K562 (cell line): Measurements from ENCODE around the gene SPRR1A. TPM values are rescaled to one million over a fixed set of nuclear protein-coding genes. Genes with fewer than 3 reads are reported as not detected.

Source experiments
- ATAC-seq: fragments of 200-7000 bp; cut with Tn5 transposase; 3 replicates; pipeline ENCODE4 v1.9.1; 2020; ENCODE audit warnings: moderate library complexity
- BruUV-seq: library from RNA; stranded (reverse); fragments of 400-500 nt; replicated peaks from 2 replicates; lab custom pipeline; 2021; lab: Mats Ljungman, UMichigan
- CTCF ChIA-PET: fragments of 300-600 bp; formaldehyde crosslinking; extraction: SDS; loops from one replicate; lab custom pipeline; 2021; ENCODE audit warnings: low intra/inter-chr PET ratio; lab: Yijun Ruan, JAX
- POLR2A ChIA-PET: fragments of 300-600, 350-650 bp; sonication (Branson Sonifier 250); formaldehyde crosslinking; extraction: SDS; loops from one replicate; lab custom pipeline; 2021; ENCODE audit warnings: antibody characterized with exemption, inconsistent platforms; lab: Yijun Ruan, JAX
- DNase-seq, 4 experiments: peaks; one replicate each; pipeline versions ENCODE4 v3.0.0 to v3.0.0-alpha.2; 2011 to 2018; ENCODE audit warnings: low spot score in 3 of 4, mixed read lengths in 3 of 4; ENCODE audit errors: extremely low read depth in 1 of 4
- FAIRE-seq: peaks from 2 replicates; lab custom pipeline; 2011; peaks lifted over from hg19 to GRCh38; lab: Jason Lieb, UNC
- H2AFZ ChIP-seq: 2 replicates; pipeline ENCODE4 v1.6.0; 2011; ENCODE audit warnings: low read depth, low read length, control low read depth, inconsistent platforms
- H3K27ac ChIP-seq: fragments of 200-600 bp; 3 replicates; pipeline ENCODE4 v1.8.0; 2011; ENCODE audit warnings: low read depth, mild to moderate bottlenecking, control low read depth, inconsistent platforms, low read length, moderate library complexity, mixed read lengths; ENCODE audit errors: extremely low read depth
- H3K27me3 ChIP-seq, 2 experiments: fragments of 300-600 bp in 1 of 2; 2 replicates in 1 of 2; 3 replicates in 1 of 2; pipeline versions ENCODE4 v1.6.0 to v1.8.0; 2011; ENCODE audit warnings: inconsistent platforms in 2 of 2, low read length in 2 of 2, mild to moderate bottlenecking in 1 of 2, mixed read lengths in 1 of 2, moderate library complexity in 1 of 2; ENCODE audit not compliant: control insufficient read depth in 2 of 2, insufficient read depth in 2 of 2
- H3K36me3 ChIP-seq: fragments of 300-600 bp; 3 replicates; pipeline ENCODE4 v1.8.0; 2011; ENCODE audit warnings: mild to moderate bottlenecking, low read length, inconsistent platforms; ENCODE audit not compliant: control insufficient read depth, insufficient read depth
- H3K4me1 ChIP-seq, 2 experiments: fragments of 200-600 bp in 1 of 2; replicated peaks in 1 of 2; 2 replicates in 1 of 2; 3 replicates in 1 of 2; pipeline versions ENCODE4 v1.5.1 to v1.8.0; 2011; ENCODE audit warnings: inconsistent platforms in 2 of 2, low read length in 2 of 2, mild to moderate bottlenecking in 1 of 2, mixed read lengths in 1 of 2, moderate library complexity in 1 of 2; ENCODE audit not compliant: control insufficient read depth in 2 of 2, insufficient read depth in 2 of 2
- H3K4me2 ChIP-seq: 2 replicates; pipeline ENCODE4 v1.6.1; 2011; ENCODE audit warnings: low read length, control low read depth, inconsistent platforms, mixed read lengths; ENCODE audit not compliant: insufficient read depth
- H3K4me3 ChIP-seq: fragments of 200-600 bp; sonication (generic), shearing (Covaris generic); 2 replicates; pipeline ENCODE4 v1.5.1; 2016; ENCODE audit warnings: control low read depth, inconsistent platforms
- H3K79me2 ChIP-seq: fragments of 200-600 bp; 3 replicates; pipeline ENCODE4 v1.8.0; 2011; ENCODE audit warnings: low read length, inconsistent platforms; ENCODE audit not compliant: control insufficient read depth, insufficient read depth
- H3K9ac ChIP-seq, 2 experiments: 2 replicates each; pipeline versions ENCODE4 v1.6.0 to v1.6.1; 2011; ENCODE audit warnings: low read depth in 2 of 2, low read length in 2 of 2, control low read depth in 1 of 2, inconsistent platforms in 1 of 2, mild to moderate bottlenecking in 1 of 2, mixed read lengths in 1 of 2; ENCODE audit not compliant: insufficient read depth in 1 of 2
- H3K9me1 ChIP-seq: one replicate; pipeline ENCODE4 v1.6.0; 2011; ENCODE audit warnings: inconsistent platforms, mild to moderate bottlenecking, low read length, moderate library complexity; ENCODE audit not compliant: control insufficient read depth, insufficient read depth
- H3K9me3 ChIP-seq: replicated peaks from 2 replicates; pipeline ENCODE4 v1.5.1; 2011; ENCODE audit warnings: low read depth, low read length, inconsistent platforms; ENCODE audit not compliant: control insufficient read depth, insufficient read depth
- H4K20me1 ChIP-seq: replicated peaks from 2 replicates; pipeline ENCODE4 v1.6.1; 2011; ENCODE audit warnings: low read length, inconsistent platforms, mixed read lengths; ENCODE audit not compliant: control insufficient read depth, insufficient read depth
- MNT ChIP-seq, 2 experiments: fragments of 450-650 bp; conservative IDR thresholded peaks; 2 replicates each; pipeline ENCODE4 v1.6.1; 2017; ENCODE audit warnings: mild to moderate bottlenecking in 2 of 2, moderate library complexity in 2 of 2
- MTA3 ChIP-seq: fragments of 450-650 bp; formaldehyde crosslinking; IDR thresholded peaks from 2 replicates; pipeline ENCODE4 v1.6.1; 2017; ENCODE audit warnings: mild to moderate bottlenecking, borderline replicate concordance
- VEZF1 ChIP-seq: fragments of 200-800 bp; sonication (Bioruptor generic); IDR thresholded peaks from 2 replicates; pipeline ENCODE4 v1.6.1; 2017; ENCODE audit warnings: missing genetic modification characterization, missing compliant biosample characterization
- whole genome bisulfite sequencing: fragments of 100-300 bp; shearing (Covaris generic); methylation state at CpG from one replicate; pipeline ENCODE4 v1.1.6; 2016; ENCODE audit warnings: low coverage, mixed read lengths; ENCODE audit not compliant: insufficient coverage; ENCODE audit errors: missing lambda C conversion rate; 5-methylcytosine and 5-hydroxymethylcytosine counted together
- in situ Hi-C: fragments of 300-500 bp; cut with MboI; formaldehyde crosslinking; loops from 4 replicates; pipeline ENCODE4 v1.15.0; 2018; ENCODE audit warnings: inconsistent platforms, mixed read lengths
- intact Hi-C: fragments of 100-400 bp; cut with micrococcal nuclease; formaldehyde crosslinking; loops from 2 replicates; pipeline ENCODE4 v1.14.2; 2022
- polyA plus RNA-seq, 8 experiments: library from polyadenylated mRNA; depleted of rRNA in 4 of 8; stranded (reverse) in 5 of 8; unstranded in 3 of 8; fragments of >200 nt; fragmentation: Nextera tagmentation in 2 of 8; fragmentation: Illumina TruSeq in 1 of 8; extraction: Ambion mirVana in 2 of 8; extraction: Trizol in 1 of 8; gene quantifications; 2 replicates each; pipeline versions ENCODE4 v1.2.1 to v1.2.3, GENCODE V29; 2011 to 2014; ENCODE audit warnings: inconsistent platforms in 1 of 8, missing spikeins in 1 of 8
- total RNA-seq, 7 experiments: library from RNA; depleted of rRNA in 6 of 7; stranded (reverse); fragments of >200 nt in 6 of 7; fragmentation: Illumina TruSeq in 2 of 7; extraction: Trizol in 2 of 7; gene quantifications; 2 replicates each; pipeline versions ENCODE4 v1.2.1 to v1.2.3, GENCODE V29; 2011 to 2021; ENCODE audit warnings: low replicate concordance in 1 of 7

SPRR1A gene
- total and polyA plus RNA-seq, 9 of the 15 experiments (the other 6 are each of a cell fraction or from before 2014, with no cell fraction given) = not detected

- H3K4me2 ChIP-seq = no peak overlapping the region
- WGBS = 2% methylated on average over 7 of the region's 7 CpGs
- H2AFZ ChIP-seq = no peak overlapping the region
- no peaks in the 10 kb centered on the region for H3K4me1 ChIP-seq
- no peak overlapping the region for H3K27ac ChIP-seq
- no peak overlapping the region for H3K9ac ChIP-seq
- no peak overlapping the region for H3K4me3 ChIP-seq
- no TSS peak for BruUV-seq
- no peaks in the 10 kb centered on the region for H3K9me3 ChIP-seq
- no peaks in the 10 kb centered on the region for H3K36me3 ChIP-seq
- CTCF ChIA-PET = no interaction called here
- DNase-seq = no peak
- TF ChIP-seq MNT (conservative IDR thresholded peaks at IDR 0.05) (no peak), MTA3 (no peak), VEZF1 (peak; percentile 30; the same call in 1 of the 2 replicates)
- POLR2A ChIA-PET = interaction anchor here (0.8 kb wide), 1 partner anchor 152 kb away, joined by 4 read pairs; no protein-coding TSS in a partner anchor
- intact Hi-C loops (no loop called here), in situ Hi-C loops (loop anchor here (25.0 kb wide), 1 partner anchor 220 kb away; no protein-coding TSS in a partner anchor)
- H3K27me3 ChIP-seq = peaks cover 0 to 8% of the 10 kb centered on the region in 2 experiments; a peak in 3 of 5 replicates
- H3K79me2 ChIP-seq = no peaks in the 10 kb centered on the region
- no peaks in the 10 kb centered on the region for H4K20me1 ChIP-seq
- no peaks in the 10 kb centered on the region for H3K9me1 ChIP-seq
- FAIRE-seq = no peak
- no peak for ATAC-seq
These were observed 16.7 kb upstream of the SPRR1A start for GRCh38 chr1:152967201-152967600.
